ENCODE data around the gene LDHB. TPM values are rescaled to one million over a fixed set of nuclear protein-coding genes. Genes with fewer than 3 reads are reported as not detected.
"Not testable (repeated sequence)": the region's sequence is repeated elsewhere in the genome, so short reads cannot be mapped to it uniquely, and the experiment has no call there.

The LDHB gene
- total RNA-seq, 4 donors from 2014 or later, result 299 to 433 (median 374) TPM

GRCh38 chr12:21602774-21603173, 54.9 kb downstream of the LDHB start:
- H3K36me3 ChIP-seq, result no peaks in the 10 kb centered on the region
- WGBS, result 61% methylated on average over 2 of the region's 2 CpGs
- no peaks in the 10 kb centered on the region for H3K4me1 ChIP-seq
- no peak overlapping the region for H3K27ac ChIP-seq (replicated peaks in 1 of 4)
- no peak for TF ChIP-seq EP300 (IDR thresholded peaks at IDR 0.05)
- TF ChIP-seq POLR2AphosphoS5 (IDR thresholded peaks at IDR 0.05), result no peak
- no peak for TF ChIP-seq POLR2A (IDR thresholded peaks at IDR 0.05; ENCODE audit: low read depth)
- TF ChIP-seq CTCF (IDR thresholded peaks at IDR 0.05), result no peak
- no peaks in the 10 kb centered on the region for H3K9me3 ChIP-seq
- intact Hi-C loops (cut with DNase I), result no loop called here
- no peaks in the 10 kb centered on the region for H3K27me3 ChIP-seq
- H3K4me3 ChIP-seq, result no peak overlapping the region
- no peak for DNase-seq (ENCODE audit: extremely low spot score)

GRCh38 chr12:21600196-21600595, 57.4 kb downstream of the LDHB start:
- Histone ChIP-seq H3K4me1 (no peaks in the 10 kb centered on the region), H3K27me3 (no peaks in the 10 kb centered on the region), H3K4me3 (no peak overlapping the region), H3K9me3 (peaks cover 0 to 2% (median 0%) of the 10 kb centered on the region in 4 donors), H3K36me3 (no peaks in the 10 kb centered on the region), H3K27ac (replicated peaks in 1 of 4) (no peak overlapping the region)
- no peak for DNase-seq (ENCODE audit: extremely low spot score)
- TF ChIP-seq EP300 (IDR thresholded peaks at IDR 0.05) (no peak), CTCF (IDR thresholded peaks at IDR 0.05) (no peak), POLR2AphosphoS5 (IDR thresholded peaks at IDR 0.05) (no peak), POLR2A (IDR thresholded peaks at IDR 0.05; ENCODE audit: low read depth) (no peak)
- intact Hi-C loops (cut with DNase I), result no loop called here
- 69% methylated on average over 5 of the region's 5 CpGs for WGBS

DNA sequence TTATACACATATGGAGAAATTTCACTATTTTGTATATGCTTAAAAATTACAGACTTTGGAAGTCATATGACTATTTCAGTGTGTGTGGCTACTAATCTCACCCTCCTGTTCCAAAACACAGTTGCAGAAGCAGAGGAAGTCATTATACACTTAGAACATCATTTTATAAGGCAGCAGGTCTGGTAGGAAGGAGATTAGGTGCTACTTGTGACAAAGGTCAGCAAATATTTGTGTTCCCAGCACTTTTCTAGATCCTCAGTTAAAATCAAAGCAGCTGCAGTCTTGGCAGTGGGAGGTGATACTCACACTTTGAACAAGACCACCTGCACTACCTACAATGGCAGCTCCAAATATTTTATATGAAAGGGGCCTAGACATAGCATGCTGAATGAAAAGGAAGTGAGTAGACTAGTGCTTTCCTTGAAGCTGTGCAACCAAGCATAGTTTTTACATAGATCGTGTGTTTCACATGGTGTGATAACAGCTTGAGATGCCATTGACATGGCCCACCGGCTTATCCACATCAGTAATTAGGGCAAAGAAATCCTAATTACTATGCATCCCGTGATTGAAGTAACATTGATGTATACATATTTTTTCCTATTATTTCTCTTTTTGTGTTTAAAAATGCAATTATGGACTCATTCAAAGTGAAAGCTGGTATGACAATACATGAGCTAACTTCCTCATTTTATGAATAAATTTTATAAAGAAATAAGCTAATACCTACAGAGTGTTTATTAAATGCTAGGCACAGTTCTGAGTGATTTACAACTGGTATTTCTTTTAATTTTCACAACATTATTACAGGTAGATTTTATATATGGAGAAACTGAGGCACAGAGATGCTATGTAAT, 58.3 kb downstream of the LDHB start:
- H3K4me3 ChIP-seq, result no peak overlapping the region
- peaks cover 0 to 10% (median 0%) of the 10 kb centered on the region in 4 donors for H3K9me3 ChIP-seq
- intact Hi-C loops (cut with DNase I), result no loop called here
- H3K27me3 ChIP-seq, result no peaks in the 10 kb centered on the region
- no peaks in the 10 kb centered on the region for H3K36me3 ChIP-seq
- TF ChIP-seq EP300 (IDR thresholded peaks at IDR 0.05), result no peak
- no peak for TF ChIP-seq POLR2A (IDR thresholded peaks at IDR 0.05; ENCODE audit: low read depth)
- TF ChIP-seq CTCF (IDR thresholded peaks at IDR 0.05), result no peak
- TF ChIP-seq POLR2AphosphoS5 (IDR thresholded peaks at IDR 0.05), result no peak
- no peak overlapping the region for H3K27ac ChIP-seq (replicated peaks in 1 of 4)
- no peaks in the 10 kb centered on the region for H3K4me1 ChIP-seq
- DNase-seq (ENCODE audit: extremely low spot score), result no peak
- WGBS, result 87% methylated on average over 3 of the region's 3 CpGs

DNA sequence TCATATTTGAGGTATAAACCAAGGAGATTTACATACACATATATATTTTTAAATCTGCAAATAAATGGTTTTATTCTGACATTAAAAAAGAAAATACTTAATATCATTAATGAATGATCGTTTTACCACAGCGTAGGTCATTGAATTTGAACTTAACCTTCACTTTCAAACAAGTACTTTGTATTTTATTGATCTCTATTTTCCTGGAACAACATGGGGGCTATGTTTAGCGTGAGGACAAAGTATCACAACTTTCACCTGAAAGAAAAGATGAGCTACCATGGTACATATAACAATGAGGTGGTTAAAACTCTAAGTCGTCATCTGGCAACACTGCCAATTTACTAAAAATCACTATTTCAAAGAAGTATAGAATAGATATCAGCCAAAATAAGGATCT, 59.0 kb downstream of the LDHB start:
- intact Hi-C loops (cut with DNase I), result no loop called here
- Histone ChIP-seq H3K27me3 (no peaks in the 10 kb centered on the region), H3K4me3 (no peak overlapping the region), H3K36me3 (no peaks in the 10 kb centered on the region), H3K27ac (replicated peaks in 1 of 4) (no peak overlapping the region), H3K9me3 (peaks cover 0 to 13% (median 0%) of the 10 kb centered on the region in 4 donors), H3K4me1 (no peaks in the 10 kb centered on the region)
- no peak for DNase-seq (ENCODE audit: extremely low spot score)
- 83% methylated on average over 4 of the region's 4 CpGs for WGBS
- TF ChIP-seq POLR2AphosphoS5 (IDR thresholded peaks at IDR 0.05) (no peak), CTCF (IDR thresholded peaks at IDR 0.05) (no peak), POLR2A (IDR thresholded peaks at IDR 0.05; ENCODE audit: low read depth) (no peak), EP300 (IDR thresholded peaks at IDR 0.05) (no peak)

- H3K36me3 ChIP-seq; intact Hi-C loops (cut with DNase I); H3K27me3 ChIP-seq; DNase-seq (ENCODE audit: extremely low spot score); H3K4me3 ChIP-seq; H3K4me1 ChIP-seq; H3K27ac ChIP-seq (replicated peaks in 1 of 4): not testable (repeated sequence)
- H3K9me3 ChIP-seq, result peaks cover 0 to 22% (median 4%) of the 10 kb centered on the region in 4 donors
These were observed 62.3 kb downstream of the LDHB start for GRCh38 chr12:21595356-21595755.

All from esophagus muscularis mucosa (tissue), 4 donors.